ENCODE measurements around the gene CCDC15.

CCDC15 gene

GRCh38 chr11:124945826-124946225, 8.2 kb upstream of the CCDC15 start:
- H3K36me3 ChIP-seq (ENCODE audit: control insufficient read depth in 2 of 2, insufficient read depth in 1 of 2, low read length in 2 of 2): no peaks in the 10 kb centered on the region
- TF ChIP-seq ZNF146 (tag by site-specific recombination; IDR thresholded peaks at IDR 0.05) (no peak), ZNF133 (tag by site-specific recombination; IDR thresholded peaks at IDR 0.05) (no peak), SCRT2 (tag by site-specific recombination; IDR thresholded peaks at IDR 0.05) (no peak), ZNF548 (tag by site-specific recombination; IDR thresholded peaks at IDR 0.05) (no peak), ZNF174 (tag by site-specific recombination; IDR thresholded peaks at IDR 0.05) (no peak), BCL6B (tag by site-specific recombination; IDR thresholded peaks at IDR 0.05) (no peak), ZSCAN23 (tag by site-specific recombination; IDR thresholded peaks at IDR 0.05) (no peak), ZNF280C (tag by site-specific recombination; IDR thresholded peaks at IDR 0.05) (no peak), ZNF76 (tag by site-specific recombination; IDR thresholded peaks at IDR 0.05; ENCODE audit: borderline replicate concordance, low read depth) (no peak), ZNF202 (tag by site-specific recombination; IDR thresholded peaks at IDR 0.05; ENCODE audit: borderline replicate concordance) (no peak)
- H3K4me1 ChIP-seq (ENCODE audit: control insufficient read depth, insufficient read depth, low read length): no peaks in the 10 kb centered on the region
- POLR2A ChIA-PET: no interaction called here
- H3K27ac ChIP-seq (ENCODE audit: extremely low read depth, low read depth, low read length): no peak overlapping the region
- H3K4me3 ChIP-seq (ENCODE audit: low read depth, low read length): no peak overlapping the region
- H3K9me3 ChIP-seq (ENCODE audit: control insufficient read depth, insufficient read depth, low read depth, low read length): no peaks in the 10 kb centered on the region
- CTCF ChIA-PET: interaction anchor here (0.6 to 0.8 kb wide), 2 partner anchors 199 to 484 kb away, joined by 3 to 4 read pairs; no protein-coding TSS in a partner anchor

GRCh38 chr11:124946735-124947141, 7.3 kb upstream of the CCDC15 start:
- Histone ChIP-seq H3K36me3 (ENCODE audit: control insufficient read depth in 2 of 2, insufficient read depth in 1 of 2, low read length in 2 of 2) (no peaks in the 10 kb centered on the region), H3K9me3 (ENCODE audit: control insufficient read depth, insufficient read depth, low read depth, low read length) (no peaks in the 10 kb centered on the region), H3K27ac (ENCODE audit: extremely low read depth, low read depth, low read length) (no peak overlapping the region), H3K4me3 (ENCODE audit: low read depth, low read length) (no peak overlapping the region), H3K4me1 (ENCODE audit: control insufficient read depth, insufficient read depth, low read length) (no peaks in the 10 kb centered on the region)
- TF ChIP-seq ZNF692 (tag by site-specific recombination; IDR thresholded peaks at IDR 0.05): no peak
- no peak for TF ChIP-seq ZNF121 (tag by site-specific recombination; IDR thresholded peaks at IDR 0.05)
- TF ChIP-seq ZNF658 (tag by site-specific recombination; IDR thresholded peaks at IDR 0.05): no peak
- TF ChIP-seq EGR2 (tag by site-specific recombination; IDR thresholded peaks at IDR 0.05; ENCODE audit: low read depth): no peak
- no peak for TF ChIP-seq ZNF114 (tag by site-specific recombination; IDR thresholded peaks at IDR 0.05)
- ChIA-PET CTCF (no interaction called here), POLR2A (no interaction called here)

GRCh38 chr11:124950601-124951330, 3.2 kb upstream of the CCDC15 start:
- Histone ChIP-seq H3K4me3 (ENCODE audit: low read depth, low read length) (no peak overlapping the region), H3K4me1 (ENCODE audit: control insufficient read depth, insufficient read depth, low read length) (no peaks in the 10 kb centered on the region; the same call in 1 of the 2 replicates), H3K9me3 (ENCODE audit: control insufficient read depth, insufficient read depth, low read depth, low read length) (no peaks in the 10 kb centered on the region), H3K27ac (ENCODE audit: extremely low read depth, low read depth, low read length) (no peak overlapping the region), H3K36me3 (ENCODE audit: control insufficient read depth in 2 of 2, insufficient read depth in 1 of 2, low read length in 2 of 2) (no peaks in the 10 kb centered on the region)
- ChIA-PET POLR2A (no interaction called here), CTCF (interaction anchor here (0.5 kb wide), 1 partner anchor 190 kb away, joined by 5 read pairs; no protein-coding TSS in a partner anchor)
- TF ChIP-seq ZNF830 (tag by site-specific recombination; IDR thresholded peaks at IDR 0.05; ENCODE audit: low read depth) (no peak), ZNF19 (tag by site-specific recombination; IDR thresholded peaks at IDR 0.05; ENCODE audit: low read depth) (no peak)

All from HEK293 (cell line).